ENCODE results near the gene SLC15A3. TPM values are rescaled to one million over a fixed set of nuclear protein-coding genes. Genes with fewer than 3 reads are reported as not detected.

The SLC15A3 gene
- total RNA-seq, 1 donor from 2014 or later, result 3.5 TPM

DNA sequence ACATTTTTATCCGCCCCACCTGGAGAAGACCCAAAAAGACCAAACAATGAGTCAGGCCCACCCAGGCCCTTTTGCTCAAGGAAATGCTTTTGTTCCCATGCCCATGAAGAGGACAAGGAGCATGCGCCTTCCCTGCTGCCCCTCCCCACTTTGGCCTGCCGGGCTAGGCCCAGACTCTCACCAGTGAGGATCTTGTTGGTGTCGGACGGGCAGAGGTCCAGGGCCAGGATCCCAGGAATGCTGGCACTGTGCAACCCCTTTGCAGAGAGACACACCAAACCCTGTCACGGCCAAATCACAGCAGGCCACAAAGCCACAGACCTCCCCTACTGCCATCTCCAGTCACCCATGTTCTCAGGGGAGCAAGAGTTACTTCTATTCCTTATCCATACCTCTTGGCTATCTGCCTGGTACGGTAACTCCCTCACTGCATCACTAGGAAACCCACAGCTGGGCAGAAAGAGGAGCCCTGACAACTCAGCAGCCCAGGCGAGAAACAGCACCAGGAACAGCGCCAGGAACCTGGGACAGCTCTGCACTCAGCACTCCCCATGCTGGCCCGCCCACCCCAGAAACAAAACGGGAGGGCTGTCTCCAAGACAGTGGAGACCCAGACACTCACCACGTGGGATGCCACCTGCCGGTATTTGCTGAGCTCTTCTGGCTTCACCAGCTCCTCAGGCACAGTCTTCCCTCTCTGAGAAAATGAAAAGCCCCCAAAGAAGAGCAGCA lies 51.1 kb downstream of the SLC15A3 start:
- Mint-ChIP-seq H3K27ac (no peak overlapping the region), H3K36me3 (peaks cover 6% of the 10 kb centered on the region), H3K4me3 (no peak overlapping the region), H3K27me3 (no peaks in the 10 kb centered on the region), H3K9me3 (no peaks in the 10 kb centered on the region), H3K4me1 (ENCODE audit: unreplicated experiment) (peaks cover 16% of the 10 kb centered on the region)
- TF ChIP-seq CTCF (conservative IDR thresholded peaks at IDR 0.05), result no peak
- DNase-seq (ENCODE audit: extremely low spot score, unreplicated experiment), result no peak

GRCh38 chr11:60899977-60900376 lies 52.0 kb downstream of the SLC15A3 start:
- TF ChIP-seq CTCF (conservative IDR thresholded peaks at IDR 0.05), result no peak
- no peak overlapping the region for H3K4me3 Mint-ChIP-seq
- H3K27ac Mint-ChIP-seq, result no peak overlapping the region
- H3K27me3 Mint-ChIP-seq, result no peaks in the 10 kb centered on the region
- peaks cover 9% of the 10 kb centered on the region for H3K4me1 Mint-ChIP-seq (ENCODE audit: unreplicated experiment)
- DNase-seq (ENCODE audit: extremely low spot score, unreplicated experiment), result no peak
- H3K36me3 Mint-ChIP-seq, result peaks cover 10% of the 10 kb centered on the region
- no peaks in the 10 kb centered on the region for H3K9me3 Mint-ChIP-seq

GRCh38 chr11:60899046-60899936 lies 52.7 kb downstream of the SLC15A3 start:
- Mint-ChIP-seq H3K27me3 (no peaks in the 10 kb centered on the region), H3K4me1 (ENCODE audit: unreplicated experiment) (peaks cover 5% of the 10 kb centered on the region), H3K27ac (peak overlapping the region; percentile 52)

DNA sequence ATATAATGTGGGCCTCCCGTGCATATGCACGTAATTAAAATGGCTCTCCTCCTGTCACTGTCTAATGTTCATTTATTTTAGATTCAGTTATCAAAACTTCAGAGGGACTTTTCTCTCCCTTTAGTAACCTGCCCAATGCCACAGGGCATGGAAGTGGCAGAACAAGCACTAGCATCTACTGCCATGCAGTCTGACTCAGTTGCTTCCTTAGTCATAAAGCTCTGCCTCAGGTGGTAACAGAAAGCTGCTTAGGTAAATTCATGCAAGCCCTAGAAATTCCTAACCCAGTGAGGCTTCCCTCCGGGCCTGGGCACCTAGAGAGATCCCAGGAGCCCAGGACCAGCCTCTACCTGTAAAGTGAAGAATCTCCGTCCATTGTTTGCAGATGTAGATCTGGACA lies 54.5 kb downstream of the SLC15A3 start:
- Mint-ChIP-seq H3K4me3 (no peak overlapping the region), H3K36me3 (peaks cover 14% of the 10 kb centered on the region), H3K9me3 (no peaks in the 10 kb centered on the region), H3K27me3 (no peaks in the 10 kb centered on the region), H3K4me1 (ENCODE audit: unreplicated experiment) (no peaks in the 10 kb centered on the region), H3K27ac (no peak overlapping the region)
- no peak for TF ChIP-seq CTCF (conservative IDR thresholded peaks at IDR 0.05)
- no peak for DNase-seq (ENCODE audit: extremely low spot score, unreplicated experiment)

More at GRCh38 chr11:60899046-60899936, 52.7 kb downstream of the SLC15A3 start:
- peak; percentile 94 for TF ChIP-seq CTCF (conservative IDR thresholded peaks at IDR 0.05)
- no peaks in the 10 kb centered on the region for H3K9me3 Mint-ChIP-seq
- no peak for DNase-seq (ENCODE audit: extremely low spot score, unreplicated experiment)
- H3K4me3 Mint-ChIP-seq, result no peak overlapping the region
- H3K36me3 Mint-ChIP-seq, result peaks cover 10% of the 10 kb centered on the region

- no peaks in the 10 kb centered on the region for H3K4me1 Mint-ChIP-seq (ENCODE audit: unreplicated experiment)
- no peak overlapping the region for H3K4me3 Mint-ChIP-seq
- peaks cover 19% of the 10 kb centered on the region for H3K36me3 Mint-ChIP-seq
- no peak overlapping the region for H3K27ac Mint-ChIP-seq
- DNase-seq (ENCODE audit: extremely low spot score, unreplicated experiment), result no peak
- H3K27me3 Mint-ChIP-seq, result no peaks in the 10 kb centered on the region
- TF ChIP-seq CTCF (conservative IDR thresholded peaks at IDR 0.05), result no peak
- H3K9me3 Mint-ChIP-seq, result no peaks in the 10 kb centered on the region
Measured at GRCh38 chr11:60895687-60896086, 56.3 kb downstream of the SLC15A3 start.

Data from type B pancreatic cell (in vitro differentiated cells).